ENCODE measurements around the gene ZBTB43.

DNA sequence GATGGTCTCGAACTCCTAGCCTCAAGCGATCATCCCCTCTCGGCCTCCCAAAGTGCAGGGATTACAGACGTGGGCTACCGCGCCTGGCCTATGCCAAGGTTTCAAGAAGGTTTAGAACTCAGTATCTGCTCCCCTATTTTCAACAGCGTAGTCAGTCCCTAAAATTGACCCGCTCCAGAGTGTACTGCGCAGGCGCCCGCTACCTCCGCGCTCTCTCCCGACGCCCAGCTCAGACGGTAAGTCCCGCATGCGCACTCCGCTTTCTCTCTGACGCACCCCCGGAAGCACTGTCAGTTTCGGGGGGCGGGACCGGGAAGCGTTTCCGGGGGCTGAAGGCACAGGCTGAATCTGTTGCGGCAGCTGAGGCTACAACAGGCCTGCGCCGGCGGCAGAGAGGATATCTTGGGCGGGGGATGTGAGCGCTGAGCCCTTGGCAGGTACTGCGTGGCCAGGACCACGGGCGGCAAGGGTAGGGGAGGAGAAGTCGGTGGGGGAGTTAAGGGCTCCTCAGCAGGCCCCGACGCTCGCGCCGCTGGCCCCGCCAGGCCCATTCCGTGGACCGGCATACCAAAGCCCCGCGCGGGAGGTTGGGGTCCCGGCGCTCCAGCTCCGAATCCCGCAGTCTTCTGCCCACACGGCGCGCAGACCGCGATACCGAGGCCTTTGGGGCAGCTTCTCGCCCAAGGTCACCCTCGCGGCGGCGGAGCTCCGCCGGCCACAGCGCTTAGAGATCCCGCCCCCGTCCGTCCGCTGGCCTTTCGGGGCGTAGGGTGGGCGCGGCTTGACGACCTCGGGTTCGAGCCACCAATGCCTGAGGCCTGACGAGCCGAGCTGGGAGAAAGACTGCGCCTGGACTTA is at the start of gene ZBTB43:
- TF ChIP-seq POLR2A (IDR thresholded peaks at IDR 0.05): peak; percentile 35 to 69
- TF ChIP-seq, protein P1, sequence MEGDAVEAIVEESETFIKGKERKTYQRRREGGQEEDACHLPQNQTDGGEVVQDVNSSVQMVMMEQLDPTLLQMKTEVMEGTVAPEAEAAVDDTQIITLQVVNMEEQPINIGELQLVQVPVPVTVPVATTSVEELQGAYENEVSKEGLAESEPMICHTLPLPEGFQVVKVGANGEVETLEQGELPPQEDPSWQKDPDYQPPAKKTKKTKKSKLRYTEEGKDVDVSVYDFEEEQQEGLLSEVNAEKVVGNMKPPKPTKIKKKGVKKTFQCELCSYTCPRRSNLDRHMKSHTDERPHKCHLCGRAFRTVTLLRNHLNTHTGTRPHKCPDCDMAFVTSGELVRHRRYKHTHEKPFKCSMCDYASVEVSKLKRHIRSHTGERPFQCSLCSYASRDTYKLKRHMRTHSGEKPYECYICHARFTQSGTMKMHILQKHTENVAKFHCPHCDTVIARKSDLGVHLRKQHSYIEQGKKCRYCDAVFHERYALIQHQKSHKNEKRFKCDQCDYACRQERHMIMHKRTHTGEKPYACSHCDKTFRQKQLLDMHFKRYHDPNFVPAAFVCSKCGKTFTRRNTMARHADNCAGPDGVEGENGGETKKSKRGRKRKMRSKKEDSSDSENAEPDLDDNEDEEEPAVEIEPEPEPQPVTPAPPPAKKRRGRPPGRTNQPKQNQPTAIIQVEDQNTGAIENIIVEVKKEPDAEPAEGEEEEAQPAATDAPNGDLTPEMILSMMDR (IDR thresholded peaks at IDR 0.05): peak in 1 of 4 experiments; percentile 9

Measured in uterus (tissue), 2 donors.